ENCODE measurements around the gene WDR75.
A peak's percentile ranks its signal among the peaks of the same experiment; 100 is the strongest.

WDR75 gene

DNA sequence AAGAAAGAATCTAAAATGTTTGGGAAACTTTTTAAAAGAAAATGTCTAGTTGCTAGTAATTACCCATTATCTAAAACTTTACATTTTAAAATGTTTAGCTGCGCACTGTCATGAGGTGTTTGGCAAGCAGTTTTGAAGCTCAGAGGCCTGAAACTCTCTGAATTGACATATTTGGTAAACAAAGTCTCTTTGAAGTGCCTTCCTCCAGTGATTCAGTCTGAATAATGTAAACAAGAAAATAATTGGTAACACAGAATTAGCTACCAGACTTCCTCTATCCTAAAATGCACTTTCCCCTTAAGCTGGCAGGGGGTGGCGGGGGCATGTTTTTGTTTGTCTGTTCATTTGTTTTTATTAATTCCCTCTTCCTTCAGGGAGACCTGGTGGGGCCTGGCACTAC is 61.4 kb downstream of the WDR75 start:
- no CpG with 5 or more reads among the region's 2 CpGs for WGBS
- no peak overlapping the region for H3K23ac ChIP-seq (ENCODE audit: low read length in 2 of 2)
- H2BK5ac ChIP-seq (ENCODE audit: low read depth, low read length, poor library complexity, severe bottlenecking): no peak overlapping the region
- H4K91ac ChIP-seq (ENCODE audit: low read length): no peak overlapping the region
- no peaks in the 10 kb centered on the region for H3K36me3 ChIP-seq (ENCODE audit: control insufficient read depth in 1 of 2, insufficient read depth in 2 of 2, low read depth in 1 of 2, low read length in 2 of 2)
- no peak overlapping the region for H3K14ac ChIP-seq (ENCODE audit: low read length in 2 of 2)
- no peak overlapping the region for H2BK15ac ChIP-seq (ENCODE audit: low read depth, poor library complexity, severe bottlenecking)
- peak overlapping the region in 1 of 2 experiments; percentile 33 for H3K4ac ChIP-seq (ENCODE audit: low read depth in 1 of 2, low read length in 2 of 2)
- H2AFZ ChIP-seq (ENCODE audit: low read depth, low read length): no peak overlapping the region
- H3K27me3 ChIP-seq (ENCODE audit: control insufficient read depth in 1 of 2, insufficient read depth in 1 of 2, low read length in 2 of 2): no peaks in the 10 kb centered on the region
- no peak overlapping the region for H3K27ac ChIP-seq (ENCODE audit: low read length, poor library complexity, severe bottlenecking)
- H3K9me3 ChIP-seq (ENCODE audit: control insufficient read depth, low read length): no peaks in the 10 kb centered on the region
- no peak overlapping the region for H3K9ac ChIP-seq (ENCODE audit: low read length)
- no peak overlapping the region for H2BK12ac ChIP-seq (ENCODE audit: low read length in 2 of 2)
- peak overlapping the region in 1 of 2 experiments; percentile 17 for H3K18ac ChIP-seq (ENCODE audit: low read depth in 1 of 2, low read length in 2 of 2)
- no peak overlapping the region for H2BK120ac ChIP-seq (ENCODE audit: low read depth, low read length)
- no peak overlapping the region for H3K4me2 ChIP-seq (ENCODE audit: low read length, poor library complexity, severe bottlenecking)
- H3K4me3 ChIP-seq (ENCODE audit: insufficient read depth in 1 of 2, low read depth in 1 of 2, low read length in 2 of 2): no peak overlapping the region
- H3K4me1 ChIP-seq (ENCODE audit: control insufficient read depth, insufficient read depth, low read depth, low read length): no peaks in the 10 kb centered on the region
- peak; percentile 23 for DNase-seq
- no peak overlapping the region for H2AK5ac ChIP-seq (ENCODE audit: low read length, severe bottlenecking)
- H4K8ac ChIP-seq (ENCODE audit: low read length): no peak overlapping the region
- no peaks in the 10 kb centered on the region for H3K79me1 ChIP-seq (replicated peaks; ENCODE audit: low read length, poor library complexity, severe bottlenecking)

DNA sequence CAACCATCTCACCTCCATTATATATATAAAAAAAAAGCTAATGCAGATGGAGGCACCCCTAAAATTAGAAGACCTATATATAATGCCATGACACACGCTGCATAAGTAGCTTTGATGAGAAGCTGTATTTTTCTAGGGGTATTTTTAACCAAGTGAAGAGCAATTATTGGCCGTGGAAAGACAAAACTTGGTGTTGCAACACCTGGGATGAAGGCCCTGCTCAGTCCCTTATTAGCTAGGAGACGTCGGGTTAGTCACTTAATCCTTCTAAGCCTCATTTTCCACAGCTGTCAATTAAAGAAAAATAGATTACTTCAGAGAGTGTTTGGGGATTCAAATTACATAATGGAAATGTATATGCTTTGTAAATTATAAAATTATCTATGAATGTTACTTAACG is 63.0 kb downstream of the WDR75 start:
- H3K27ac ChIP-seq (ENCODE audit: low read length, poor library complexity, severe bottlenecking): no peak overlapping the region
- H3K18ac ChIP-seq (ENCODE audit: low read depth in 1 of 2, low read length in 2 of 2): no peak overlapping the region
- no peak overlapping the region for H4K8ac ChIP-seq (ENCODE audit: low read length)
- no peak overlapping the region for H2BK120ac ChIP-seq (ENCODE audit: low read depth, low read length)
- H3K79me1 ChIP-seq (replicated peaks; ENCODE audit: low read length, poor library complexity, severe bottlenecking): no peaks in the 10 kb centered on the region
- no peak overlapping the region for H2AK5ac ChIP-seq (ENCODE audit: low read length, severe bottlenecking)
- H3K4me1 ChIP-seq (ENCODE audit: control insufficient read depth, insufficient read depth, low read depth, low read length): no peaks in the 10 kb centered on the region
- no peak overlapping the region for H3K23ac ChIP-seq (ENCODE audit: low read length in 2 of 2)
- no peaks in the 10 kb centered on the region for H3K9me3 ChIP-seq (ENCODE audit: control insufficient read depth, low read length)
- H3K36me3 ChIP-seq (ENCODE audit: control insufficient read depth in 1 of 2, insufficient read depth in 2 of 2, low read depth in 1 of 2, low read length in 2 of 2): no peaks in the 10 kb centered on the region
- H3K14ac ChIP-seq (ENCODE audit: low read length in 2 of 2): no peak overlapping the region
- H3K4ac ChIP-seq (ENCODE audit: low read depth in 1 of 2, low read length in 2 of 2): no peak overlapping the region
- no peak overlapping the region for H3K9ac ChIP-seq (ENCODE audit: low read length)
- no peak overlapping the region for H3K4me2 ChIP-seq (ENCODE audit: low read length, poor library complexity, severe bottlenecking)
- H4K91ac ChIP-seq (ENCODE audit: low read length): no peak overlapping the region
- H2BK15ac ChIP-seq (ENCODE audit: low read depth, poor library complexity, severe bottlenecking): no peak overlapping the region
- no peak for DNase-seq
- H2BK5ac ChIP-seq (ENCODE audit: low read depth, low read length, poor library complexity, severe bottlenecking): no peak overlapping the region
- 90% methylated on average over 3 of the region's 5 CpGs for WGBS
- no peak overlapping the region for H2AFZ ChIP-seq (ENCODE audit: low read depth, low read length)
- H3K27me3 ChIP-seq (ENCODE audit: control insufficient read depth in 1 of 2, insufficient read depth in 1 of 2, low read length in 2 of 2): no peaks in the 10 kb centered on the region
- H2BK12ac ChIP-seq (ENCODE audit: low read length in 2 of 2): no peak overlapping the region
- no peak overlapping the region for H3K4me3 ChIP-seq (ENCODE audit: insufficient read depth in 1 of 2, low read depth in 1 of 2, low read length in 2 of 2)

DNA sequence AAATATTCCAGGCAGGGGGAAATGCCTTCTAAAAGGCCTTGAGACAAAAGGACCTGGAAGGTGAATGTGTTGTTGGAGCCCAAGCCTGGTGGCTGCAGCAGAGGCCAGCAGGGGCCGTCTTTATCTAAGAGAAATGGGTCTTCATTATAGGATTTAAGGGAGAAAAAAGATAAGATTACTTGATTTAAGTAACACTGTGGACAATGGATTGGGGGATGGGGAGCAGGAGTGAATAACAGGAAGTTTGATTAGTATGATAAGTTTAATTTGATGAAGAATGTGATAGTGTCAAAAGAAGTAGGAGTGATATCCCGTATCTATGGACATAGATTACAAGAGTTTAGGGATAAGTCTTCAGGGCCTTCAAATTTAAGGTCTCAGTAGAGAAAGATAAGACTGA is 64.2 kb downstream of the WDR75 start:
- Histone ChIP-seq H3K9me3 (ENCODE audit: control insufficient read depth, low read length) (no peaks in the 10 kb centered on the region), H2AFZ (ENCODE audit: low read depth, low read length) (no peak overlapping the region), H3K4me2 (ENCODE audit: low read length, poor library complexity, severe bottlenecking) (no peak overlapping the region), H3K4me1 (ENCODE audit: control insufficient read depth, insufficient read depth, low read depth, low read length) (no peaks in the 10 kb centered on the region), H2BK12ac (ENCODE audit: low read length in 2 of 2) (no peak overlapping the region), H2BK120ac (ENCODE audit: low read depth, low read length) (no peak overlapping the region), H3K79me1 (replicated peaks; ENCODE audit: low read length, poor library complexity, severe bottlenecking) (no peaks in the 10 kb centered on the region), H3K18ac (ENCODE audit: low read depth in 1 of 2, low read length in 2 of 2) (no peak overlapping the region), H4K91ac (ENCODE audit: low read length) (no peak overlapping the region), H2BK5ac (ENCODE audit: low read depth, low read length, poor library complexity, severe bottlenecking) (no peak overlapping the region), H3K4me3 (ENCODE audit: insufficient read depth in 1 of 2, low read depth in 1 of 2, low read length in 2 of 2) (no peak overlapping the region), H3K27me3 (ENCODE audit: control insufficient read depth in 1 of 2, insufficient read depth in 1 of 2, low read length in 2 of 2) (no peaks in the 10 kb centered on the region), H2BK15ac (ENCODE audit: low read depth, poor library complexity, severe bottlenecking) (no peak overlapping the region), H4K8ac (ENCODE audit: low read length) (no peak overlapping the region), H3K14ac (ENCODE audit: low read length in 2 of 2) (no peak overlapping the region), H2AK5ac (ENCODE audit: low read length, severe bottlenecking) (no peak overlapping the region), H3K4ac (ENCODE audit: low read depth in 1 of 2, low read length in 2 of 2) (no peak overlapping the region), H3K36me3 (ENCODE audit: control insufficient read depth in 1 of 2, insufficient read depth in 2 of 2, low read depth in 1 of 2, low read length in 2 of 2) (no peaks in the 10 kb centered on the region), H3K9ac (ENCODE audit: low read length) (no peak overlapping the region), H3K27ac (ENCODE audit: low read length, poor library complexity, severe bottlenecking) (no peak overlapping the region), H3K23ac (ENCODE audit: low read length in 2 of 2) (no peak overlapping the region)
- WGBS: 39% methylated on average over 2 of the region's 2 CpGs
- no peak for DNase-seq

DNA sequence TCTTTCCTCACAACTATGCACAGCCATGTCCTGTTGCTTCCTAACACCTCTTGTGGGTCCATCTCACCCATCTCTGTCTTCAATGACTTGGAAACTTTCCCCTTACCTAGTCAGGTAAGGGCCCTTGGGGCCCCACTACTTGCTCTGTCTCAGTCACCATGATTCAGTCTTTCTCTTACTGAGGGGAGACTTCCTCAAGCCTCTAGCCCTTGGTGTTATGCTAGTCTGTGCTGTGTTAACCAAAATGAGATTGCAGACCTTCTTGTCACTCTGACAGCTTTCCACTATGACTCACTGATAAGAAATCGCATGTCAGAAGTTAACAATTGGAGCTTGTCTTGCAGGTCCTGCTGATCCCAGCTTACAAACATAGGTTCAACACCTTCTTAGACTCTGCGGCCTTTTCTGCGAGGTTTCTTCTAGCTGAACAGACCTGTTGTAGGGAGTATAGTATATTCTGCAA is 65.3 kb downstream of the WDR75 start:
- DNase-seq: peak; percentile 38
- no peak overlapping the region for H3K27ac ChIP-seq (ENCODE audit: low read length, poor library complexity, severe bottlenecking)
- no peaks in the 10 kb centered on the region for H3K4me1 ChIP-seq (ENCODE audit: control insufficient read depth, insufficient read depth, low read depth, low read length)
- H2AK5ac ChIP-seq (ENCODE audit: low read length, severe bottlenecking): no peak overlapping the region
- H3K23ac ChIP-seq (ENCODE audit: low read length in 2 of 2): no peak overlapping the region
- H3K4ac ChIP-seq (ENCODE audit: low read depth in 1 of 2, low read length in 2 of 2): no peak overlapping the region
- H2AFZ ChIP-seq (ENCODE audit: low read depth, low read length): peak overlapping the region; percentile 19
- H3K9ac ChIP-seq (ENCODE audit: low read length): no peak overlapping the region
- H2BK15ac ChIP-seq (ENCODE audit: low read depth, poor library complexity, severe bottlenecking): no peak overlapping the region
- H3K27me3 ChIP-seq (ENCODE audit: control insufficient read depth in 1 of 2, insufficient read depth in 1 of 2, low read length in 2 of 2): no peaks in the 10 kb centered on the region
- no peak overlapping the region for H3K18ac ChIP-seq (ENCODE audit: low read depth in 1 of 2, low read length in 2 of 2)
- H3K14ac ChIP-seq (ENCODE audit: low read length in 2 of 2): no peak overlapping the region
- no peak overlapping the region for H2BK120ac ChIP-seq (ENCODE audit: low read depth, low read length)
- peak overlapping the region; percentile 27 for H4K91ac ChIP-seq (ENCODE audit: low read length)
- no peak overlapping the region for H4K8ac ChIP-seq (ENCODE audit: low read length)
- H2BK5ac ChIP-seq (ENCODE audit: low read depth, low read length, poor library complexity, severe bottlenecking): no peak overlapping the region
- 0% methylated on average over 1 of the region's 3 CpGs for WGBS
- no peak overlapping the region for H3K4me2 ChIP-seq (ENCODE audit: low read length, poor library complexity, severe bottlenecking)
- no peaks in the 10 kb centered on the region for H3K36me3 ChIP-seq (ENCODE audit: control insufficient read depth in 1 of 2, insufficient read depth in 2 of 2, low read depth in 1 of 2, low read length in 2 of 2)
- no peak overlapping the region for H3K4me3 ChIP-seq (ENCODE audit: insufficient read depth in 1 of 2, low read depth in 1 of 2, low read length in 2 of 2)
- no peaks in the 10 kb centered on the region for H3K9me3 ChIP-seq (ENCODE audit: control insufficient read depth, low read length)
- no peaks in the 10 kb centered on the region for H3K79me1 ChIP-seq (replicated peaks; ENCODE audit: low read length, poor library complexity, severe bottlenecking)
- H2BK12ac ChIP-seq (ENCODE audit: low read length in 2 of 2): peak overlapping the region in 1 of 2 experiments; percentile 49
